ENCODE measurements around the gene OSBPL9. TPM values are rescaled to one million over a fixed set of nuclear protein-coding genes. Genes with fewer than 3 reads are reported as not detected.

Gene OSBPL9
- total RNA-seq, 1 donor from 2014 or later: 149 TPM

DNA sequence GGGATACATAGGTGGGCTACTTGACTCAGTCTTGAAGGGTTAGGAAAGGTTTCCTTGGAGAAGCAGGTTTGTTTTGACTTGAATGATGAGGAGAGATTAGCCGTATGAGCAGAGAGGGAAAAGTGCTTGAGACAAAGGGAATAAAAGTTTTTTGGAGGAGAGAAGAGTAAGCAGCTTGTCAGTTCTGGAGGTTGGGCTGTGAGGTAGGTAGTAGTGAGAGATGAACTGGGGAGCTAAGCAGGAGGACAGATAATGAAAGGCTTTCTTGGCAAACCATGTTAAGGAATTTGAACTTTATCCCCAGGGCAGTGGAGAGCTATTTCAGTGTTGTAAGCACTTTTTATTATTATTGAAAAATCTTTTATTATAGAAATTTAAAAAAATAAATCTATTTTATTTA lies 3.6 kb downstream of the OSBPL9 start:
- Mint-ChIP-seq H3K36me3 (no peaks in the 10 kb centered on the region), H3K27ac (no peak overlapping the region), H3K27me3 (ENCODE audit: insufficient read depth, low read depth) (no peaks in the 10 kb centered on the region), H3K9me3 (no peaks in the 10 kb centered on the region), H3K4me3 (no peak overlapping the region), H3K4me1 (peaks cover 14% of the 10 kb centered on the region)
- no peak for TF ChIP-seq EZH2phosphoT487 (IDR thresholded peaks at IDR 0.05)
- no peak for TF ChIP-seq EZH2 (IDR thresholded peaks at IDR 0.05)
- TF ChIP-seq, protein P1, sequence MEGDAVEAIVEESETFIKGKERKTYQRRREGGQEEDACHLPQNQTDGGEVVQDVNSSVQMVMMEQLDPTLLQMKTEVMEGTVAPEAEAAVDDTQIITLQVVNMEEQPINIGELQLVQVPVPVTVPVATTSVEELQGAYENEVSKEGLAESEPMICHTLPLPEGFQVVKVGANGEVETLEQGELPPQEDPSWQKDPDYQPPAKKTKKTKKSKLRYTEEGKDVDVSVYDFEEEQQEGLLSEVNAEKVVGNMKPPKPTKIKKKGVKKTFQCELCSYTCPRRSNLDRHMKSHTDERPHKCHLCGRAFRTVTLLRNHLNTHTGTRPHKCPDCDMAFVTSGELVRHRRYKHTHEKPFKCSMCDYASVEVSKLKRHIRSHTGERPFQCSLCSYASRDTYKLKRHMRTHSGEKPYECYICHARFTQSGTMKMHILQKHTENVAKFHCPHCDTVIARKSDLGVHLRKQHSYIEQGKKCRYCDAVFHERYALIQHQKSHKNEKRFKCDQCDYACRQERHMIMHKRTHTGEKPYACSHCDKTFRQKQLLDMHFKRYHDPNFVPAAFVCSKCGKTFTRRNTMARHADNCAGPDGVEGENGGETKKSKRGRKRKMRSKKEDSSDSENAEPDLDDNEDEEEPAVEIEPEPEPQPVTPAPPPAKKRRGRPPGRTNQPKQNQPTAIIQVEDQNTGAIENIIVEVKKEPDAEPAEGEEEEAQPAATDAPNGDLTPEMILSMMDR (IDR thresholded peaks at IDR 0.05): no peak
- Histone ChIP-seq H3K36me3 (no peaks in the 10 kb centered on the region), H3K4me2 (no peak overlapping the region), H3F3A (ENCODE audit: low read depth) (no peaks in the 10 kb centered on the region), H3K79me2 (ENCODE audit: low read depth) (peaks cover 64% of the 10 kb centered on the region), H3K27ac (no peak overlapping the region), H3K4me1 (peaks cover 15% of the 10 kb centered on the region), H3K4me3 (no peak overlapping the region), H4K20me1 (ENCODE audit: low read depth) (peaks cover 3% of the 10 kb centered on the region), H2AFZ (replicated peaks) (no peak overlapping the region), H3K9ac (no peak overlapping the region), H3K9me3 (ENCODE audit: low read depth) (no peaks in the 10 kb centered on the region), H3K27me3 (no peaks in the 10 kb centered on the region)
- no peak for DNase-seq (ENCODE audit: low spot score)

- peaks cover 3% of the 10 kb centered on the region for H4K20me1 ChIP-seq (ENCODE audit: low read depth)
- H3K36me3 ChIP-seq: no peaks in the 10 kb centered on the region
- H3K27ac Mint-ChIP-seq: no peak overlapping the region
- no peaks in the 10 kb centered on the region for H3K27me3 ChIP-seq
- no peaks in the 10 kb centered on the region for H3K27me3 Mint-ChIP-seq (ENCODE audit: insufficient read depth, low read depth)
- H3K4me1 ChIP-seq: peaks cover 15% of the 10 kb centered on the region
- no peaks in the 10 kb centered on the region for H3K9me3 Mint-ChIP-seq
- H3F3A ChIP-seq (ENCODE audit: low read depth): no peaks in the 10 kb centered on the region
- H3K4me2 ChIP-seq: no peak overlapping the region
- H3K9me3 ChIP-seq (ENCODE audit: low read depth): no peaks in the 10 kb centered on the region
- H3K4me1 Mint-ChIP-seq: peaks cover 14% of the 10 kb centered on the region
- H3K79me2 ChIP-seq (ENCODE audit: low read depth): peaks cover 64% of the 10 kb centered on the region
- no peak overlapping the region for H3K4me3 Mint-ChIP-seq
- H3K4me3 ChIP-seq: no peak overlapping the region
- no peak overlapping the region for H3K9ac ChIP-seq
- H3K36me3 Mint-ChIP-seq: no peaks in the 10 kb centered on the region
- TF ChIP-seq EZH2phosphoT487 (IDR thresholded peaks at IDR 0.05): no peak
- no peak overlapping the region for H2AFZ ChIP-seq (replicated peaks)
- DNase-seq (ENCODE audit: low spot score): peak; percentile 9
- H3K27ac ChIP-seq: no peak overlapping the region
Measured at GRCh38 chr1:51621161-51621560, 4.3 kb downstream of the OSBPL9 start.

GRCh38 chr1:51621841-51622454 lies 5.1 kb downstream of the OSBPL9 start:
- Histone ChIP-seq H3K36me3 (no peaks in the 10 kb centered on the region), H3K79me2 (ENCODE audit: low read depth) (peaks cover 64% of the 10 kb centered on the region), H4K20me1 (ENCODE audit: low read depth) (peaks cover 3% of the 10 kb centered on the region), H3K9me3 (ENCODE audit: low read depth) (no peaks in the 10 kb centered on the region), H3K9ac (no peak overlapping the region), H2AFZ (replicated peaks) (no peak overlapping the region), H3K4me1 (peaks cover 12% of the 10 kb centered on the region), H3K27me3 (no peaks in the 10 kb centered on the region), H3K4me3 (no peak overlapping the region), H3K27ac (no peak overlapping the region), H3F3A (ENCODE audit: low read depth) (no peaks in the 10 kb centered on the region), H3K4me2 (no peak overlapping the region)
- H3K9me3 Mint-ChIP-seq: no peaks in the 10 kb centered on the region
- no peak overlapping the region for H3K4me3 Mint-ChIP-seq
- H3K27ac Mint-ChIP-seq: no peak overlapping the region
- no peak for DNase-seq (ENCODE audit: low spot score)
- H3K36me3 Mint-ChIP-seq: no peaks in the 10 kb centered on the region
- H3K4me1 Mint-ChIP-seq: peaks cover 14% of the 10 kb centered on the region
- TF ChIP-seq, protein P1 (IDR thresholded peaks at IDR 0.05): no peak
- TF ChIP-seq EZH2phosphoT487 (IDR thresholded peaks at IDR 0.05) (no peak), EZH2 (IDR thresholded peaks at IDR 0.05) (no peak)
- H3K27me3 Mint-ChIP-seq (ENCODE audit: insufficient read depth, low read depth): no peaks in the 10 kb centered on the region

DNA sequence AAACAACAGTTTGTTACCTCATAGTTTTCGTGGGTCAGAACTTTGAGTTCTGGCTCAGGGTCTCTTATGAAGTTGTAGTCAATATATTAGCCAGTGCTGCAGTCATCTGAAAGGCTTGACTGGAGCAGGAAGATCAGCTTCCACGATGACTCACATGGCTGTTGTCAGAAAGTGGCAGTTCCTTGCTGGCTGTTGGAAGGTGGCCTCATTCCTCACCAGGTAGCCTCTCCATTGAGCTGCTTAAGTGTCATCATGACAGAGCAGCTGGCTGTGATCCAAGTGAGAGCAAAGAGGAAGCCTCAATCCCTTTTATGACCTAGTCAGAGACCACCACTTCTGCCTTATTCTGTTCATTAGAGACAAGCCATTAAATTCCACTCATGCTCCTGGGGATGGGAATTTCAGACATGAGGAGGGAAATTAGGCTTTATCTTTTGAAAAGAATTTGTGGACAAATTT lies 5.6 kb downstream of the OSBPL9 start:
- peaks cover 3% of the 10 kb centered on the region for H4K20me1 ChIP-seq (ENCODE audit: low read depth)
- peaks cover 12% of the 10 kb centered on the region for H3K4me1 ChIP-seq
- H3K9me3 Mint-ChIP-seq: no peaks in the 10 kb centered on the region
- DNase-seq (ENCODE audit: low spot score): no peak
- no peaks in the 10 kb centered on the region for H3K9me3 ChIP-seq (ENCODE audit: low read depth)
- no peak overlapping the region for H3K27ac Mint-ChIP-seq
- peaks cover 13% of the 10 kb centered on the region for H3K4me1 Mint-ChIP-seq
- no peak overlapping the region for H3K4me3 ChIP-seq
- no peaks in the 10 kb centered on the region for H3K36me3 Mint-ChIP-seq
- H3K27me3 Mint-ChIP-seq (ENCODE audit: insufficient read depth, low read depth): no peaks in the 10 kb centered on the region
- no peak overlapping the region for H3K4me3 Mint-ChIP-seq
- H3K4me2 ChIP-seq: no peak overlapping the region
- no peaks in the 10 kb centered on the region for H3K36me3 ChIP-seq
- H3K27me3 ChIP-seq: no peaks in the 10 kb centered on the region
- no peaks in the 10 kb centered on the region for H3F3A ChIP-seq (ENCODE audit: low read depth)
- no peak overlapping the region for H3K9ac ChIP-seq
- no peak overlapping the region for H3K27ac ChIP-seq
- no peak for TF ChIP-seq EZH2 (IDR thresholded peaks at IDR 0.05)
- TF ChIP-seq, protein P1 (IDR thresholded peaks at IDR 0.05): no peak
- no peak for TF ChIP-seq EZH2phosphoT487 (IDR thresholded peaks at IDR 0.05)
- H2AFZ ChIP-seq (replicated peaks): no peak overlapping the region
- peaks cover 62% of the 10 kb centered on the region for H3K79me2 ChIP-seq (ENCODE audit: low read depth)
